GM12864 (cell line): ENCODE results near the gene WNT7B.

Source experiments
- DNase-seq: peaks from one replicate; pipeline ENCODE4 v3.0.0-alpha.2; 2011; ENCODE audit warnings: low read depth
- H3K4me3 ChIP-seq: 2 replicates; pipeline ENCODE4 v1.5.1; 2011; ENCODE audit warnings: mild to moderate bottlenecking, low read depth, low read length, control low read depth
- TF ChIP-seq, protein P1 (sequence below): IDR thresholded peaks from 2 replicates; pipeline ENCODE4 v1.5.1; 2011; ENCODE audit warnings: low read depth, mild to moderate bottlenecking, moderate library complexity, low read length, control low read depth, inconsistent platforms; ENCODE audit errors: missing control alignments

Gene WNT7B

GRCh38 chr22:45933506-45934167, 43.3 kb downstream of the WNT7B start:
- no peak for DNase-seq
- H3K4me3 ChIP-seq, result no peak overlapping the region
- TF ChIP-seq, protein P1, sequence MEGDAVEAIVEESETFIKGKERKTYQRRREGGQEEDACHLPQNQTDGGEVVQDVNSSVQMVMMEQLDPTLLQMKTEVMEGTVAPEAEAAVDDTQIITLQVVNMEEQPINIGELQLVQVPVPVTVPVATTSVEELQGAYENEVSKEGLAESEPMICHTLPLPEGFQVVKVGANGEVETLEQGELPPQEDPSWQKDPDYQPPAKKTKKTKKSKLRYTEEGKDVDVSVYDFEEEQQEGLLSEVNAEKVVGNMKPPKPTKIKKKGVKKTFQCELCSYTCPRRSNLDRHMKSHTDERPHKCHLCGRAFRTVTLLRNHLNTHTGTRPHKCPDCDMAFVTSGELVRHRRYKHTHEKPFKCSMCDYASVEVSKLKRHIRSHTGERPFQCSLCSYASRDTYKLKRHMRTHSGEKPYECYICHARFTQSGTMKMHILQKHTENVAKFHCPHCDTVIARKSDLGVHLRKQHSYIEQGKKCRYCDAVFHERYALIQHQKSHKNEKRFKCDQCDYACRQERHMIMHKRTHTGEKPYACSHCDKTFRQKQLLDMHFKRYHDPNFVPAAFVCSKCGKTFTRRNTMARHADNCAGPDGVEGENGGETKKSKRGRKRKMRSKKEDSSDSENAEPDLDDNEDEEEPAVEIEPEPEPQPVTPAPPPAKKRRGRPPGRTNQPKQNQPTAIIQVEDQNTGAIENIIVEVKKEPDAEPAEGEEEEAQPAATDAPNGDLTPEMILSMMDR, result no peak

DNA sequence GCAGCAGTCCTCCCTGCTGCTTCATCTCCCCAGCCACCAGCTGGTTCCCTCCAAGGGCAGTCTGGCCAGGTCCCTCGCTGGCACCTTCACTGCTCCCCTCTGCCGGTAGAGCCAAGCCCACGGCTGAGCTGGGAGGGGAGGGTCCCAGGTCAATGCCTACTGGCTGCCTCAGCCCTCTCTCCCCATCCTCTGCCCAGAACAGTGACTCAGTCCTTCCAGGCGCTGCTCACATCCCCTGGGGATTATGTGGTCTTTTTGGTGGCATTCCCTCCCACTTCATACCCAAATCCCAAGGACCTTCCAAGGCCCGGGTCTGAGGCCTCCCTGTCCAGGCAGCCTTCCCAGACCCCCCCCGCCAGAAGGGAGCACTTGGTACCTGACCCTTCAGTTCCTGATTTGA, 44.9 kb downstream of the WNT7B start:
- H3K4me3 ChIP-seq, result no peak overlapping the region
- no peak for DNase-seq
- TF ChIP-seq, protein P1, result no peak

DNA sequence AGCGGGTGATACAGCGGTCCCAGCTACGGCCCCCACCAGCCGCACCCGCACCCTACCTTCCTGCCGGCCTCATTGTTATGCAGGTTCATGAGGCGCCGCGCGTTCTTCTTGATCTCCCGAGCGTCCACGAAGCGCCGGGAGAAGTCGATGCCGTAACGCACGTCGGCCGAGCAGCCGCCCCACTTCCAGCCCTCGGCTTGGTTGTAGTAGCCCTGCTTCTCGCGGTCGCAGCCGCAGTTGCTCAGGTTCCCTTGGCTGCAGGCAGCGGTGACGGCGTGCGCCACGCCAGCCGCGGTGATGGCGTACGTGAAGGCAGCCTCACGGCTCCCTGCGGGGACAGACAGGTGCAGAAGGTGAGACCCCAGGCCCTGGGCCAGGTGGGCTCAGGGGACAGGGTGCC, 45.9 kb downstream of the WNT7B start:
- no peak overlapping the region for H3K4me3 ChIP-seq
- DNase-seq, result no peak
- TF ChIP-seq, protein P1, result no peak

GRCh38 chr22:45930324-45930723, 46.6 kb downstream of the WNT7B start:
- TF ChIP-seq, protein P1, result no peak
- no peak for DNase-seq
- no peak overlapping the region for H3K4me3 ChIP-seq

GRCh38 chr22:45929649-45930048, 47.3 kb downstream of the WNT7B start:
- H3K4me3 ChIP-seq, result no peak overlapping the region
- no peak for DNase-seq
- TF ChIP-seq, protein P1, result no peak

- DNase-seq, result no peak
- TF ChIP-seq, protein P1, result no peak
Measured at GRCh38 chr22:45928726-45929368, 48.1 kb downstream of the WNT7B start.

GRCh38 chr22:45927059-45927458, 49.9 kb downstream of the WNT7B start:
- H3K4me3 ChIP-seq, result no peak overlapping the region
- no peak for DNase-seq
- TF ChIP-seq, protein P1, result no peak

More at GRCh38 chr22:45928726-45929368, 48.1 kb downstream of the WNT7B start:
- no peak overlapping the region for H3K4me3 ChIP-seq
